ENCODE data around the gene RWDD2A. TPM values are rescaled to one million over a fixed set of nuclear protein-coding genes. Genes with fewer than 3 reads are reported as not detected.

RWDD2A gene
- total RNA-seq, 1 experiment from 2014 or later: 3.5 TPM

GRCh38 chr6:83215131-83216047, 22.2 kb downstream of the RWDD2A start:
- no peaks in the 10 kb centered on the region for H3K27me3 Mint-ChIP-seq (ENCODE audit: insufficient read depth, unreplicated experiment)
- DNase-seq: peak; percentile 52 to 63
- POLR2A ChIA-PET: interaction anchor here (0.5 to 0.9 kb wide), 3 partner anchors 25 to 150 kb away, joined by 3 to 7 read pairs (median 3); partner anchors contain the start of genes DOP1A and UBE3D
- H3K9me3 Mint-ChIP-seq (ENCODE audit: unreplicated experiment): no peaks in the 10 kb centered on the region
- H3K4me3 ChIP-seq (ENCODE audit: low read depth, low read length): no peak overlapping the region
- peaks cover 6% of the 10 kb centered on the region for H3K4me1 Mint-ChIP-seq (ENCODE audit: low read depth, unreplicated experiment)
- H3K27ac Mint-ChIP-seq (ENCODE audit: unreplicated experiment): no peak overlapping the region
- H3K4me3 Mint-ChIP-seq (ENCODE audit: unreplicated experiment): no peak overlapping the region
- no peaks in the 10 kb centered on the region for H3K27me3 ChIP-seq (replicated peaks; ENCODE audit: control insufficient read depth, insufficient read depth, low read length)
- BruUV-seq (replicated peaks): no TSS peak
- no peaks in the 10 kb centered on the region; the same call in 1 of the 2 replicates for H3K36me3 ChIP-seq (ENCODE audit: control insufficient read depth, insufficient read depth, low read length)
- H3K36me3 Mint-ChIP-seq (ENCODE audit: insufficient read depth, unreplicated experiment): peaks cover 87% of the 10 kb centered on the region
- intact Hi-C loops (cut with micrococcal nuclease; ENCODE audit: unreplicated experiment): loop anchor here (1.0 kb wide), 2 partner anchors 22 to 148 kb away; partner anchors contain the start of genes DOP1A, PGM3 and RWDD2A
- CTCF ChIA-PET: interaction anchor here (0.6 to 2.2 kb wide), 5 partner anchors 36 to 321 kb away, joined by 3 to 15 read pairs (median 3); partner anchors contain the start of genes DOP1A and UBE3D
- H3K4me1 ChIP-seq: no peaks in the 10 kb centered on the region; the same call in 1 of the 2 replicates
- peak; percentile 46 to 89 for TF ChIP-seq CTCF (IDR thresholded peaks at IDR 0.05; ENCODE audit: insufficient read depth in 1 of 2, low read depth in 1 of 2, low read length in 1 of 2, severe bottlenecking in 1 of 2, unreplicated experiment in 1 of 2)
- H3K9me3 ChIP-seq: no peaks in the 10 kb centered on the region

GRCh38 chr6:83216806-83217205, 23.6 kb downstream of the RWDD2A start:
- H3K4me3 ChIP-seq (ENCODE audit: low read depth, low read length): no peak overlapping the region
- Mint-ChIP-seq H3K9me3 (ENCODE audit: unreplicated experiment) (no peaks in the 10 kb centered on the region), H3K4me3 (ENCODE audit: unreplicated experiment) (no peak overlapping the region), H3K36me3 (ENCODE audit: insufficient read depth, unreplicated experiment) (peaks cover 87% of the 10 kb centered on the region), H3K27ac (ENCODE audit: unreplicated experiment) (no peak overlapping the region), H3K27me3 (ENCODE audit: insufficient read depth, unreplicated experiment) (no peaks in the 10 kb centered on the region), H3K4me1 (ENCODE audit: low read depth, unreplicated experiment) (peaks cover 14% of the 10 kb centered on the region)
- intact Hi-C loops (cut with micrococcal nuclease; ENCODE audit: unreplicated experiment): no loop called here
- no peaks in the 10 kb centered on the region for H3K9me3 ChIP-seq
- peaks cover 14% of the 10 kb centered on the region for H3K4me1 ChIP-seq
- no TSS peak for BruUV-seq (replicated peaks)
- no peak for DNase-seq
- CTCF ChIA-PET: interaction anchor here (2.2 kb wide), 1 partner anchor 151 kb away, joined by 10 read pairs; the partner anchor contains the start of gene UBE3D
- no peak for TF ChIP-seq CTCF (IDR thresholded peaks at IDR 0.05; ENCODE audit: insufficient read depth in 1 of 2, low read depth in 1 of 2, low read length in 1 of 2, severe bottlenecking in 1 of 2, unreplicated experiment in 1 of 2)
- POLR2A ChIA-PET: no interaction called here
- H3K27me3 ChIP-seq (replicated peaks; ENCODE audit: control insufficient read depth, insufficient read depth, low read length): no peaks in the 10 kb centered on the region
- no peaks in the 10 kb centered on the region; the same call in 1 of the 2 replicates for H3K36me3 ChIP-seq (ENCODE audit: control insufficient read depth, insufficient read depth, low read length)

- H3K4me1 ChIP-seq: peaks cover 27% of the 10 kb centered on the region
- no peak for TF ChIP-seq CTCF (IDR thresholded peaks at IDR 0.05; ENCODE audit: insufficient read depth in 1 of 2, low read depth in 1 of 2, low read length in 1 of 2, severe bottlenecking in 1 of 2, unreplicated experiment in 1 of 2)
- Mint-ChIP-seq H3K4me1 (ENCODE audit: low read depth, unreplicated experiment) (peaks cover 18% of the 10 kb centered on the region), H3K36me3 (ENCODE audit: insufficient read depth, unreplicated experiment) (peaks cover 92% of the 10 kb centered on the region), H3K9me3 (ENCODE audit: unreplicated experiment) (no peaks in the 10 kb centered on the region), H3K4me3 (ENCODE audit: unreplicated experiment) (no peak overlapping the region), H3K27ac (ENCODE audit: unreplicated experiment) (no peak overlapping the region), H3K27me3 (ENCODE audit: insufficient read depth, unreplicated experiment) (no peaks in the 10 kb centered on the region)
- intact Hi-C loops (cut with micrococcal nuclease; ENCODE audit: unreplicated experiment): no loop called here
- POLR2A ChIA-PET: no interaction called here
- CTCF ChIA-PET: no interaction called here
- no peaks in the 10 kb centered on the region; the same call in 1 of the 2 replicates for H3K36me3 ChIP-seq (ENCODE audit: control insufficient read depth, insufficient read depth, low read length)
- DNase-seq: no peak
- no peak overlapping the region for H3K4me3 ChIP-seq (ENCODE audit: low read depth, low read length)
- H3K27me3 ChIP-seq (replicated peaks; ENCODE audit: control insufficient read depth, insufficient read depth, low read length): no peaks in the 10 kb centered on the region
- BruUV-seq (replicated peaks): no TSS peak
- no peaks in the 10 kb centered on the region for H3K9me3 ChIP-seq
Observed at GRCh38 chr6:83218646-83219045, 25.5 kb downstream of the RWDD2A start.

All from Caco-2 (cell line).